Esophagus squamous epithelium (tissue), 4 donors: Measurements from ENCODE around the gene SGCD.

Source experiments
- CTCF ChIP-seq, 6 experiments: fragments of 450-650 bp in 4 of 6; fragments of 200-600 bp in 2 of 6; sonication (generic) in 2 of 6; IDR thresholded peaks; one replicate each; pipeline ENCODE4 v1.5.1; 2016 to 2019; ENCODE audit warnings: antibody characterized with exemption in 6 of 6, mild to moderate bottlenecking in 4 of 6, moderate library complexity in 4 of 6
- POLR2A ChIP-seq, 4 donors: fragments of 450-650 bp; IDR thresholded peaks; one replicate each; pipeline ENCODE4 v1.6.1; 2017; ENCODE audit warnings: antibody characterized with exemption in 4 of 4, mild to moderate bottlenecking in 4 of 4, moderate library complexity in 3 of 4

- TF ChIP-seq POLR2A (IDR thresholded peaks at IDR 0.05) (no peak), CTCF (IDR thresholded peaks at IDR 0.05) (no peak)
These were observed 12.3 kb downstream of the SGCD start for GRCh38 chr5:156339139-156339841.
